Stimulated activated CD4-positive, alpha-beta T cell treated with anti-CD3 and anti-CD28 coated beads, Interleukin-1b, Interleukin-23, amount 100 ng/mL, for 48 hours (primary cell): Measurements from ENCODE around the gene CLEC7A.

Source experiments
- DNase-seq: peaks from one replicate; pipeline ENCODE4 v3.0.0-alpha.2; 2020

Gene CLEC7A

GRCh38 chr12:10088955-10089900, 40.8 kb downstream of the CLEC7A start:
- no peak for DNase-seq

- no peak for DNase-seq
Measured at GRCh38 chr12:10088031-10088430, 42.0 kb downstream of the CLEC7A start.

GRCh38 chr12:10086387-10086786, 43.6 kb downstream of the CLEC7A start:
- no peak for DNase-seq

GRCh38 chr12:10084733-10085132, 45.3 kb downstream of the CLEC7A start:
- DNase-seq = no peak

GRCh38 chr12:10082117-10082874, 47.7 kb downstream of the CLEC7A start:
- no peak for DNase-seq

GRCh38 chr12:10075451-10075850, 54.5 kb downstream of the CLEC7A start:
- no peak for DNase-seq

GRCh38 chr12:10073261-10073660, 56.7 kb downstream of the CLEC7A start:
- no peak for DNase-seq

- no peak for DNase-seq
Measured at GRCh38 chr12:10072131-10072530, 57.9 kb downstream of the CLEC7A start.

GRCh38 chr12:10070380-10070779, 59.6 kb downstream of the CLEC7A start:
- DNase-seq = no peak

- DNase-seq = no peak
Measured at GRCh38 chr12:10069976-10070375, 60.0 kb downstream of the CLEC7A start.

- DNase-seq = no peak
Measured at GRCh38 chr12:10069099-10069498, 60.9 kb downstream of the CLEC7A start.

- no peak for DNase-seq
Measured at GRCh38 chr12:10068644-10069043, 61.4 kb downstream of the CLEC7A start.

- DNase-seq = no peak
Measured at GRCh38 chr12:10067942-10068341, 62.1 kb downstream of the CLEC7A start.

- DNase-seq = no peak
Measured at GRCh38 chr12:10067264-10067663, 62.7 kb downstream of the CLEC7A start.
